ENCODE measurements around the gene RIT1. TPM values are rescaled to one million over a fixed set of nuclear protein-coding genes. Genes with fewer than 3 reads are reported as not detected.

The RIT1 gene
- total and polyA plus RNA-seq, 2 of the 8 experiments (the other 6 are each of a cell fraction or from before 2014, with no cell fraction given), result 25.3 to 26.8 TPM

DNA sequence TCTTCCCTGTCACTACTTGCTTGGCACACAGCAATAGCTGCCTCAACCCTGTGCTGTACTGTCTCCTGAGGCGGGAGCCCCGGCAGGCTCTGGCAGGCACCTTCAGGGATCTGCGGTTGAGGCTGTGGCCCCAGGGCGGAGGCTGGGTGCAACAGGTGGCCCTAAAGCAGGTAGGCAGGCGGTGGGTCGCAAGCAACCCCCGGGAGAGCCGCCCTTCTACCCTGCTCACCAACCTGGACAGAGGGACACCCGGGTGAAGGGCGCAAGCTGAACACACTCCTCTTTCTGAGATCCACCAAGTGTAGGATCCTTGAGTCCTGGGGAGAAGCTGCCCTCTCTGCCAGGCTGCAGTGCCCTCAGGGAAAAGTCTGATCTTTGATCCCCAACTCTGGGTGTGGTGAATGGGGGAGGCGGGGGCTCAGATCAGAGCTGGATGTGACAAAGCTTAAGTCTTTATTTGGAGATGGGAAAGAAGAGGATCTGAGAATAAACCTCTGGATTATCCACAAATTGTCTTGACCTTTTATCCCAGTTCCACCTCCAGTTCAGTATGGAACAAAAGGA is 31.5 kb upstream of the RIT1 start:
- POLR2A ChIA-PET (ENCODE audit: partially characterized antibody), result interaction anchor here (0.7 to 5.0 kb wide), 16 partner anchors 8 to 339 kb away, joined by 3 to 71 read pairs (median 4); partner anchors contain the start of genes ARHGEF2, KHDC4, RAB25 and SMG5
- TF ChIP-seq GABPA (IDR thresholded peaks at IDR 0.05; ENCODE audit: borderline replicate concordance, insufficient read depth, low read length) (no peak), POLR2A (IDR thresholded peaks at IDR 0.05; ENCODE audit: control extremely low read depth in 1 of 2, low read depth in 2 of 2, low read length in 2 of 2) (no peak), TCF12 (IDR thresholded peaks at IDR 0.05; ENCODE audit: low read depth, low read length) (no peak)

More for the DNA sequence above, 31.5 kb upstream of the RIT1 start:
- Histone ChIP-seq H3K79me2 (ENCODE audit: control insufficient read depth in 1 of 2, insufficient read depth in 2 of 2, low read length in 2 of 2) (no peaks in the 10 kb centered on the region), H3K4me2 (ENCODE audit: insufficient read depth in 1 of 2, low read depth in 2 of 2, low read length in 2 of 2) (no peak overlapping the region), H4K8ac (ENCODE audit: extremely low read depth, insufficient read depth, low read length) (no peak overlapping the region), H3K56ac (replicated peaks; ENCODE audit: insufficient read length, low read depth, low read length) (no peak overlapping the region), H2BK12ac (ENCODE audit: low read depth, low read length) (no peak overlapping the region), H3K27ac (ENCODE audit: low read depth, low read length) (no peak overlapping the region), H3K4me3 (ENCODE audit: extremely low read depth in 1 of 4, insufficient read depth in 2 of 4, low read depth in 3 of 4, low read length in 4 of 4) (no peak overlapping the region), H4K91ac (replicated peaks; ENCODE audit: insufficient read length, low read length) (no peak overlapping the region), H2BK15ac (ENCODE audit: low read length) (no peak overlapping the region), H3K4ac (replicated peaks; ENCODE audit: insufficient read length, low read depth, low read length) (no peak overlapping the region), H3K23me2 (ENCODE audit: low read depth, low read length) (no peaks in the 10 kb centered on the region), H2BK20ac (ENCODE audit: low read length) (no peak overlapping the region), H2BK5ac (ENCODE audit: low read depth, low read length) (no peak overlapping the region), H2AK5ac (ENCODE audit: low read depth, low read length) (no peak overlapping the region), H3K23ac (ENCODE audit: insufficient read length) (no peak overlapping the region), H3K4me1 (replicated peaks in 1 of 4; ENCODE audit: control insufficient read depth in 3 of 4, insufficient read depth in 4 of 4, low read length in 3 of 4) (peaks cover 0 to 9% (median 4%) of the 10 kb centered on the region in 4 experiments; a peak in 5 of 7 replicates), H3K9ac (replicated peaks in 1 of 4; ENCODE audit: extremely low read depth in 1 of 4, low read depth in 3 of 4, low read length in 3 of 4) (no peak overlapping the region), H4K5ac (ENCODE audit: insufficient read length, low read depth, low read length) (no peak overlapping the region), H3K79me1 (ENCODE audit: low read depth, low read length) (no peaks in the 10 kb centered on the region), H3K18ac (ENCODE audit: extremely low read depth, low read length) (no peak overlapping the region), H3K36me3 (ENCODE audit: control insufficient read depth in 2 of 4, insufficient read depth in 4 of 4, low read length in 3 of 4) (peaks cover 2 to 15% (median 4%) of the 10 kb centered on the region in 4 experiments; a peak in 6 of 8 replicates), H4K20me1 (replicated peaks in 1 of 2; ENCODE audit: control insufficient read depth in 1 of 2, insufficient read depth in 2 of 2, low read length in 2 of 2) (no peaks in the 10 kb centered on the region), H2AFZ (ENCODE audit: low read length) (no peak overlapping the region), H2BK120ac (replicated peaks; ENCODE audit: low read depth, low read length) (no peak overlapping the region), H3K9me3 (ENCODE audit: insufficient read depth in 2 of 2, low read depth in 1 of 2, low read length in 1 of 2) (no peaks in the 10 kb centered on the region), H3K27me3 (replicated peaks in 1 of 4; ENCODE audit: control insufficient read depth in 3 of 4, extremely low read depth in 1 of 4, insufficient read depth in 3 of 4, low read length in 3 of 4) (no peaks in the 10 kb centered on the region), H3K14ac (ENCODE audit: insufficient read length) (no peak overlapping the region)
- WGBS, 2 experiments (ENCODE audit: extremely low coverage in 1 of 2, insufficient coverage in 1 of 2, insufficient read length in 1 of 2, insufficient replicate concordance in 2 of 2, low coverage in 1 of 2, low lambda C conversion rate in 2 of 2, missing lambda C conversion rate in 1 of 2), result 89% methylated on average over 11 of the region's 11 CpGs; no CpG with 5 or more reads in 1 of the 2 experiments
- DNase-seq (ENCODE audit: low read depth in 1 of 2, low spot score in 2 of 2) (no peak), FAIRE-seq (no peak)
- CTCF ChIA-PET (ENCODE audit: partially characterized antibody), result interaction anchor here (0.6 to 5.1 kb wide), 10 partner anchors 8 to 187 kb away, joined by 3 to 41 read pairs (median 6); partner anchors contain the start of genes ARHGEF2, KHDC4 and UBQLN4
